Measurements from ENCODE around the gene LRRC10B. TPM values are rescaled to one million over a fixed set of nuclear protein-coding genes. Genes with fewer than 3 reads are reported as not detected.

Gene LRRC10B
- total and polyA plus RNA-seq, 3 donors from 2014 or later = 4.8 to 6.4 (median 5.5) TPM

DNA sequence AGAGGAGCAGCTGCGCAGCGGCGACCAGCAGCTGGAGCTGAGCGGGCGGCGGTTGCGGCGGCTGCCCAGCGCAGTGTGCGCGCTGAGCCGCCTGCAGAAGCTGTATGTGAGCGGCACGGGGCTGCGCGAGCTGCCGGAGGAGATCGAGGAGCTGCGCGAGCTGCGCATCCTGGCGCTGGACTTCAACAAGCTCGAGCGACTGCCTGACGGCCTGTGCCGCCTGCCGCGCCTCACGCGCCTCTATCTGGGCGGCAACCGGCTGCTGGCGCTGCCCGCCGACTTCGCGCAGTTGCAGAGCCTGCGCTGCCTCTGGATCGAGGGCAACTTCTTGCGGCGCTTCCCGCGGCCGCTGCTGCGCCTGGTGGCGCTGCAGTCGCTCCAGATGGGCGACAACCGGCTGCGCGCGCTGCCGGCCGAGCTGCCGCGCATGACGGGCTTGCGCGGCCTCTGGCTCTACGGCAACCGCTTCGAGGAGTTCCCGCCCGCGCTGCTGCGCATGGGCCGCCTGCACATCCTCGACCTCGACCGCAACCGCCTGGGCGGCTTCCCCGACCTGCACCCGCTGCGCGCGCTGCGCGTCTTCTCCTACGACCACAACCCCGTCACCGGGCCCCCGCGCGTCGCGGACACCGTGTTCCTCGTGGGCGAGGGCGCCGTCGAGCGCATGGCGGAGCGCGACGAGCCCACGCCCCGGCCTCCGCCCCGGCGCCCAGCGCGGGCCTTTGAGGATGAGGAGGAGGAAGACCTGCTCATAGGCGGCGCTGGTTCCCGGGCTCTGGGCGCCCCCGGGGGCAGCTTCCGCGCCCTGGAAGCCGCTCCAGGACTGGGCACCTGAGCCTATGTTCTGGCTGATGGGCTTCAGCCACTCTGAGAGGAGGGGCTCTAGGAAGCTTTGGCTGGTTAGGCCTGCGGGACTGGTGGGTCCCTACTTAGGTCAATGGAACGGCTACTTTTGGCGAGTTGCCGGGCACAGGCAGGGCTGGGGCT is 787 bp downstream of the LRRC10B start:
- peak overlapping the region in 1 of 2 donors; percentile 30 for H3K27ac ChIP-seq
- intact Hi-C loops (cut with DNase I; ENCODE audit: low total_unique reads) = loop anchor here (10.0 kb wide), 1 partner anchor 65 kb away; no protein-coding TSS in a partner anchor
- 0 to 28% methylated on average over 22 to 27 of the region's 117 CpGs for WGBS, 2 donors
- no peak for TF ChIP-seq POLR2A (IDR thresholded peaks at IDR 0.05)
- TF ChIP-seq, protein P1, sequence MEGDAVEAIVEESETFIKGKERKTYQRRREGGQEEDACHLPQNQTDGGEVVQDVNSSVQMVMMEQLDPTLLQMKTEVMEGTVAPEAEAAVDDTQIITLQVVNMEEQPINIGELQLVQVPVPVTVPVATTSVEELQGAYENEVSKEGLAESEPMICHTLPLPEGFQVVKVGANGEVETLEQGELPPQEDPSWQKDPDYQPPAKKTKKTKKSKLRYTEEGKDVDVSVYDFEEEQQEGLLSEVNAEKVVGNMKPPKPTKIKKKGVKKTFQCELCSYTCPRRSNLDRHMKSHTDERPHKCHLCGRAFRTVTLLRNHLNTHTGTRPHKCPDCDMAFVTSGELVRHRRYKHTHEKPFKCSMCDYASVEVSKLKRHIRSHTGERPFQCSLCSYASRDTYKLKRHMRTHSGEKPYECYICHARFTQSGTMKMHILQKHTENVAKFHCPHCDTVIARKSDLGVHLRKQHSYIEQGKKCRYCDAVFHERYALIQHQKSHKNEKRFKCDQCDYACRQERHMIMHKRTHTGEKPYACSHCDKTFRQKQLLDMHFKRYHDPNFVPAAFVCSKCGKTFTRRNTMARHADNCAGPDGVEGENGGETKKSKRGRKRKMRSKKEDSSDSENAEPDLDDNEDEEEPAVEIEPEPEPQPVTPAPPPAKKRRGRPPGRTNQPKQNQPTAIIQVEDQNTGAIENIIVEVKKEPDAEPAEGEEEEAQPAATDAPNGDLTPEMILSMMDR (IDR thresholded peaks at IDR 0.05) = peak; percentile 24 to 59 (median 44)
- DNase-seq = peak; percentile 72
- H3K4me3 ChIP-seq = peak overlapping the region; percentile 6 to 40
- H3K36me3 ChIP-seq (ENCODE audit: low read depth, missing control alignments) = no peaks in the 10 kb centered on the region
- H3K27me3 ChIP-seq = no peaks in the 10 kb centered on the region
- H3K9me3 ChIP-seq = no peaks in the 10 kb centered on the region
- peaks cover 5% of the 10 kb centered on the region for H3K4me1 ChIP-seq

DNA sequence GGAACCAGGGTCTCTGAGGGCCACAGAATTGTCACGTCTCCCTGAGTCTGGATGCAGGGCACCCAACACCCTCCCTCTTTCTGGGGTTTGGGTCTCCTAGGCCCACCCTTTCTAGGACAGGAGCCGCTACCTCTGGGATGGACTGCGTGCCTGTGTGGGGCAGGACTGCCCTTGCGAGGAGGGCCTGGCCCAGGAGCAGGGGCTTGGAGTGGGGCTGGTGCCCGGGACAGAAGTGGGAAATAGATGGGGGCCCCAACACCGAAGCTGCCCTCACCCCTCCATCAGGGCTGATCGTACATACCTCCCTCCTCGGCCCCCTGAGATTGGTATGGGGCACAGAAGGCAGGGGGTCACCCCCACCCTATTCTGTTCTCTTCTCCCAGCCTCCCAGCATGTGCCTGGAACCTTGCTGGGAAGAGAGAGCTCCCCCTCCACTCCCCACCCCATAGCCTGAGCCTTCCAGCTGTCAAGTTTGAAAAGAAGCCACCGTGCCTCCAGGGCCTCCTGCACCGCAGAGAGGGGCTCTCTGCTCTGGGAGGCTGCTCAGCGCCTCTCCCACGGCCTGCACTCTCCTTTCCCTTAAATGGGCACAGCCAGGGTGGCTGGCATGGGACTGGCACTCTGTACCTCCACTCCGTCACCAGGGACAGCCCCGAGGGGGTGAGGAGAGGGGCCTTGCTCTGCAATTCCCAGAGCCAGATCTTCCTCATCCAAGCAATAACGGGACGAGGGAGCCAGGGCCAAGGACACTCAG is 1.8 kb downstream of the LRRC10B start:
- Histone ChIP-seq H3K36me3 (ENCODE audit: low read depth, missing control alignments) (no peaks in the 10 kb centered on the region), H3K4me3 (no peak overlapping the region), H3K27ac (no peak overlapping the region), H3K27me3 (no peaks in the 10 kb centered on the region), H3K4me1 (peaks cover 5% of the 10 kb centered on the region), H3K9me3 (no peaks in the 10 kb centered on the region)
- WGBS, 2 donors = 57 to 75% methylated on average over 10 to 16 of the region's 16 CpGs
- no peak for TF ChIP-seq POLR2A (IDR thresholded peaks at IDR 0.05)
- TF ChIP-seq, protein P1 (IDR thresholded peaks at IDR 0.05) = no peak
- intact Hi-C loops (cut with DNase I; ENCODE audit: low total_unique reads) = loop anchor here (10.0 kb wide), 1 partner anchor 66 kb away; no protein-coding TSS in a partner anchor
- no peak for DNase-seq

DNA sequence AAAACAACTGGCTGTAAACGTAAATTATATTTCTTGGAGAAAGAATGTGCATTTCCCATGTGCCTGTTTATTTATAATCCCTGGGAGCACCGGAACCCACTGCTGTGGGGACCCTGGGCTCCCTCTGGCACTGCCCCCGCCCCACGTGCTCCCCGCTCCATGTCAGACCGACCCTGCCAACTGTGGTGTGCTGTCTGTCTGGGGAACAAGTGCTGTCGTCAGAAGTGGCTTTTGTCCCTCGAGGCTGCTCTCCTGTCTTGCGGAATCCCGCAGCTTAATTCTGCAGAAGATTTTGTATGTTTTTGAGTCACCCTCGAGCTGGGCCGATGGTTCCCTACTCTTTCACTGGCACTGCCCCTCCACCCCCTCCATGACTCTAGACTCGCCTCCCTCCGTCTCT is 2.4 kb downstream of the LRRC10B start:
- Histone ChIP-seq H3K36me3 (ENCODE audit: low read depth, missing control alignments) (no peaks in the 10 kb centered on the region), H3K27me3 (no peaks in the 10 kb centered on the region), H3K27ac (no peak overlapping the region), H3K9me3 (no peaks in the 10 kb centered on the region), H3K4me1 (peaks cover 5% of the 10 kb centered on the region), H3K4me3 (no peak overlapping the region)
- WGBS, 2 donors = 73 to 82% methylated on average over 10 to 14 of the region's 14 CpGs
- TF ChIP-seq POLR2A (IDR thresholded peaks at IDR 0.05) = no peak
- TF ChIP-seq, protein P1 (IDR thresholded peaks at IDR 0.05) = no peak
- intact Hi-C loops (cut with DNase I; ENCODE audit: low total_unique reads) = loop anchor here (10.0 kb wide), 1 partner anchor 66 kb away; no protein-coding TSS in a partner anchor
- no peak for DNase-seq

DNA sequence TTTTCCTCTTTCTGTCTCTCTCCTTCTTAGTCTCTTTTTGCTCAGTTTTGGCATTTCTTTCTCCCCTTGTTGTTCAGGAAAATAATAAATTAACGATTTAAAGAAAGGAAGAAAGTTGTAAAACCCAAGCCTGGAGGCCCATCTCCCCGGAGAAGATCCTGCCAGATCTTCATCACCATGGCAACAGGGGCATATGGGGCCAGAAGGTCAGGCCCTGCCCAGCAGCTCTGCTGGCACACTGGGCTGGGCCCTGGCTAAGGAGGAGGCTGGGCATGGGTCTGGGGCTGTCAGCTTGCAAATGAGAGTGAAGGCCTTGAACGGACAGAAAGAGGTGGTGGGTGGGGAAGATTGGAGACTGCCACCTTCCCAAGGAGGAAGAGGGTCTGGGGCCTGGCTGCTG is 2.8 kb downstream of the LRRC10B start:
- no peak for TF ChIP-seq POLR2A (IDR thresholded peaks at IDR 0.05)
- TF ChIP-seq, protein P1 (IDR thresholded peaks at IDR 0.05) = no peak
- H3K27me3 ChIP-seq = no peaks in the 10 kb centered on the region
- H3K27ac ChIP-seq = no peak overlapping the region
- no peak overlapping the region for H3K4me3 ChIP-seq
- 36 to 76% methylated on average over 3 of the region's 3 CpGs for WGBS, 2 donors
- peaks cover 5% of the 10 kb centered on the region for H3K4me1 ChIP-seq
- intact Hi-C loops (cut with DNase I; ENCODE audit: low total_unique reads) = loop anchor here (10.0 kb wide), 1 partner anchor 67 kb away; no protein-coding TSS in a partner anchor
- H3K36me3 ChIP-seq (ENCODE audit: low read depth, missing control alignments) = no peaks in the 10 kb centered on the region
- H3K9me3 ChIP-seq = no peaks in the 10 kb centered on the region
- DNase-seq = no peak
